ENCODE data around the gene PRPF38A.
A peak's percentile ranks its signal among the peaks of the same experiment; 100 is the strongest.

GRCh38 chr1:52365746-52366516 lies 38.5 kb upstream of the PRPF38A start, which contains the start of gene CC2D1B:
- no peak for TF ChIP-seq CTCF (IDR thresholded peaks at IDR 0.05)
- peak; percentile 93 for TF ChIP-seq MAX (CRISPR knock-in tag; IDR thresholded peaks at IDR 0.05)
- 0 out of 2 replicates have a peak, but pooled peaks have one; percentile 51 for TF ChIP-seq ZBTB43 (CRISPR knock-in tag; IDR thresholded peaks at IDR 0.05)
- no peak for TF ChIP-seq ATF2 (CRISPR knock-in tag; IDR thresholded peaks at IDR 0.05; ENCODE audit: borderline replicate concordance, low read depth)
